Subcutaneous adipose tissue (tissue), 4 donors: ENCODE data around the gene DTNA. TPM values are rescaled to one million over a fixed set of nuclear protein-coding genes. Genes with fewer than 3 reads are reported as not detected.

Experiments
- total RNA-seq, 4 donors: library from RNA; depleted of rRNA; stranded (reverse); fragments of >200 nt; gene quantifications; one replicate each; pipeline ENCODE4 v1.1.0, GENCODE V29; 2016
- TF ChIP-seq, protein P1 (sequence below): fragments of 450-650 bp; IDR thresholded peaks from one replicate; pipeline ENCODE4 v1.5.1; 2016; ENCODE audit warnings: low read depth, mild to moderate bottlenecking, control low read depth, antibody characterized with exemption, moderate library complexity

The DTNA gene
- total RNA-seq, 4 donors from 2014 or later: 16.0 to 38.8 (median 25.3) TPM

DNA sequence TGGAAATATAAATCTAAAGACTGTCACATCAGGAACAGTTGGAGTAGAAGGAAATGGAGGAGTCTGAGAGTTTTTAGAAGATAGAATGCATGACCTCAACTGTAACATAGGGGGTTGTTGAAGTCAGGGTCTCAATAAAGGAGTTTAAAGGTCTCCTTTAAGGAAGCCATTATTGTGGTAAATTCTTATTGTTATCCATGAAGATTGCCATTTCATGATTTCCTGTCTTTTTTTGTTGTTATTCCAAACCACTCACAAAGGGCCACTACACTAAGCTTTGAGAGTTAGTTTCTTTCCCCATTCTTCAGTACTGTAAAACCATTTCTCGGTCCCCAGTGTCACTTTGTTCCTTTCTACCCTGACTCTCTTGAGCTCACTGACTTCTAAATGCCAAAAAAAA lies 134.0 kb downstream of the DTNA start:
- TF ChIP-seq, protein P1, sequence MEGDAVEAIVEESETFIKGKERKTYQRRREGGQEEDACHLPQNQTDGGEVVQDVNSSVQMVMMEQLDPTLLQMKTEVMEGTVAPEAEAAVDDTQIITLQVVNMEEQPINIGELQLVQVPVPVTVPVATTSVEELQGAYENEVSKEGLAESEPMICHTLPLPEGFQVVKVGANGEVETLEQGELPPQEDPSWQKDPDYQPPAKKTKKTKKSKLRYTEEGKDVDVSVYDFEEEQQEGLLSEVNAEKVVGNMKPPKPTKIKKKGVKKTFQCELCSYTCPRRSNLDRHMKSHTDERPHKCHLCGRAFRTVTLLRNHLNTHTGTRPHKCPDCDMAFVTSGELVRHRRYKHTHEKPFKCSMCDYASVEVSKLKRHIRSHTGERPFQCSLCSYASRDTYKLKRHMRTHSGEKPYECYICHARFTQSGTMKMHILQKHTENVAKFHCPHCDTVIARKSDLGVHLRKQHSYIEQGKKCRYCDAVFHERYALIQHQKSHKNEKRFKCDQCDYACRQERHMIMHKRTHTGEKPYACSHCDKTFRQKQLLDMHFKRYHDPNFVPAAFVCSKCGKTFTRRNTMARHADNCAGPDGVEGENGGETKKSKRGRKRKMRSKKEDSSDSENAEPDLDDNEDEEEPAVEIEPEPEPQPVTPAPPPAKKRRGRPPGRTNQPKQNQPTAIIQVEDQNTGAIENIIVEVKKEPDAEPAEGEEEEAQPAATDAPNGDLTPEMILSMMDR: no peak

DNA sequence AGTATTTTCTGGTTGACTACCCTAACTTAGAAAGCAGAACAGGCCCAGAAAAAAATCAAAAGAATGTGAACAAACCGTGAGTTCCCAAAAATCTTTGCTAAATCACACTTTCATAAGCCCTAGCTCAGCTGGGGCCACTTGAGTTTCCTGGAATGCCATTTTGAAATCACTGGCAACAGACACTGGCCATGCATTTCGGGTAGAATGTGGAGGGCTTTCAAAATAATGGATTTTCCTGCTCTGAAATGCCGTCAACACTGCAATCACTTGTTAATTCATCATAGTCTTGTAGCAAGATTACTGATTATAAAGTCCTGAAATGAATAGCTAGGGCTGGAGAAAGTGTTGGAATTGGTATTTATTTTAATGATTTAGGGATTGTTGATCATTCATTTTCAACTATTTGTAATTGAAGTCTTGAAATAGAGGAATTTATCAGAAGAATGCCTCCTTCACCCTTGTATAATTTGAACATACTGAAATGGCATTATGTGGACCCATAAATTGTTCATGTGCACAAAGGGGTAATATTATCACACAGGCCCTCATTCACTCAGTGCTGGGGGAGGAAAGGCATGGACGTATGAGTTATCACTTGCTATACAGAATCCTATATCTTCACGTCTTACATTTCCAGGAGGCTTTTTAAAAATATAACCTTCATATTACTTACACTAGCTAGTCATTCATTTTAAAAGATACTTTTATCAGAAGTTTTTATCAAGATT lies 134.8 kb downstream of the DTNA start:
- TF ChIP-seq, protein P1: no peak

DNA sequence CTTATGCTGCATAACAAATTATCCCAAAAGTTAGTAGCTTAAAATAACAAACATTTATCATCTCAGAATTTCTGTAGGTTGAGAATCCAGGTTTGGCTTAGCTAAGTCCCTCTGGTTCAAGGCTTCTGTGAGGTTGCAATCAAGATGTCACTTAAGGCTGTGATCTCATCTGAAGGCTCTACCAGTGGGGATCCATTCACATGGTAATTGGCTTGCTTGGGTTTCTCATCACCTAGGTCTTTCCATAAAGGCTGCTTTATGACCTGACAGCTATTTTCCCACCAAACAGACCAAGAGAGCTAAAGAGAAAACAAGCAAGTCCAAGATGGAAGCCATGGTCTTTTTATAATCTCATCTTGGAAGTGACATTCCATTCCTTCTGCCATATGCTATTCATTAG lies 137.3 kb downstream of the DTNA start:
- TF ChIP-seq, protein P1: no peak

DNA sequence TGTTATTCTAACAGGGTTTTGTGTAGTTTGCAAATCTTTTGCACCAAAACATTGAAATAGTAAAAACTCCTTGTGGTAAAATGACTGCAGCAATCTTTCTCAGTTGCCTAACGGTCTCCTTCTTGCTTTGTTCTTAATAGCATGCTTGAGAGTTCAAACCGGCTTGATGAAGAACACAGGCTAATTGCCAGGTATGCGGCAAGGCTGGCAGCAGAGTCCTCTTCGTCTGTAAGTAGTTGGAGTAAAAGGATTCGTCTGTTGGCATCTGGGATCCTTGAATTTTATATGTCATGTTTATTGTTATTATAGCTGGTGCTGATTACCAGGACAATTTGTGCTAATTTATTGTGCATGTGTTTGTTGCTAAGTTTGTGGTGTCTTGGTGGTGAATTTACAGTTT lies 138.1 kb downstream of the DTNA start:
- TF ChIP-seq, protein P1: no peak

DNA sequence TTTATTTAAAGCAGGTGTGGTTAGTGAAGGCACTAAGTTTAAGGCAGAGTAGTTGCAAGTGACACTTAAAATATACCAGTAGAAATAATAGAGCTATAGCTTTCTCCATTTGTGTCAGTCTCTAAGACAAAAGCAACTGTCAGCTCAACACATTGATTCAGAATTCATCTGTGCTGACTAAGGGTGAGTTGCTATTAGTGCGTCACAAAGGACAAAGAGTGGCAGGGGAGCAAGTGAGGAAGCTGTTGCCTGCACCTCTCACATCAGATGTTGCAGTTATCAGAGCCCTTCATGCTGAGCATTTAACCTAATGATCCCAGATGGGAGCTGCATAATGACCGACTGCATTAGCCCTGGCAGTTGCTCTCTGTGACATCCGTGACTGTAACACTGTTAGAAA lies 138.6 kb downstream of the DTNA start:
- TF ChIP-seq, protein P1: no peak

DNA sequence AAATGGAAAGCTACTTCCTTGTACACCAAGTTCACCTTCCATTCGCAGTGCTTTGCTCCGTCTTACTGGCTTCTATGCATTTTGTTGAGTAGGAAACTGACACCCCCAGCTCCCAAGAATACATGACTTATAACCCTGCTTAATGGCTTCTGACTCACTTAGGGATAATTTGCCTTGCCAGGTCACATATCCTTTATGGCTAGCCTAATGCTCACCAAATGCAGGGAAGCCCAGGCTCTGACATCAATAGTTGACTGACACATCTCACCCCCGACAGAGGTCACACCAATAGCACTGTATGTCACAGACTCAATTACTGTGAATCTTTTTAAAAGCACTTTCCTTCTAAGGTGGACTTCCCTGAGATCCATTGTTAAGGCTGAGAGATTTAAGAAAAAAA lies 147.2 kb downstream of the DTNA start:
- TF ChIP-seq, protein P1: no peak

DNA sequence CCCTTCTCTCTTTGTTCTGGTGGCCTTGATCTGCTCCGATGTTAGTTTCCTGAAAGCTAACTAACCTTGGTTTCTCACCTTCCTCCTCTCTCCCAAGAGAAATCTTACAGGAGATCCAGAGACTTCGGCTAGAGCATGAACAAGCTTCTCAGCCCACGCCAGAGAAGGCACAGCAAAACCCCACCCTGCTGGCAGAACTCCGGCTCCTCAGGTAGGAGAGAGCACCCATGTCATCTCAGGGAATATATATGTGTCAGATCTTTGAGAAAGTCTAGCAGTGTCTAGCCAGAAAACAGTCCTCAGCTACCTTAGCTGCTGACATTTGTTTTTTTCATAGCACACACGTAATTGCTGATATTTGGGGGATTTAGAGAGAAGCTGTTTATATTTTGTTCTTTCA lies 148.1 kb downstream of the DTNA start:
- TF ChIP-seq, protein P1: no peak
